ENCODE data around the gene ZNF473.
A peak's percentile ranks its signal among the peaks of the same experiment; 100 is the strongest.

Gene ZNF473

DNA sequence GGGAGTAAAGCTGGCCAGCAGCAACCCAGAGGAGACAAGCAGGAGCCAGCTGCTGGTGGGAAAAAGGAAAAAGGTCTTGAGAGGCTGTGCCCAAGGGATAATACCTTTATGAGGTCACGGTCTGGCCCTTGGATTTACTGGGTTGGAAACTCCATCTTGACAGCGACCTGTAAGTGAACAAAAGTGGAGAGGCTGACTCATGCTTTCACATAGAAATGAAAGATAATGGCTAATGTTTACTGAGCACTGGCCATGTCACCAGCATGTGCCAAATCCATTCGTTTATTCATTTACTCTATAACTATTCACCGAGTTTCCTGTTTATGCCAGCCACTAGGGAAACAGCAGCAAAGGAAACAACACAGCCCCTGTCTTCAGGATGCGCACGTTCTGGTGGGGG lies 5.3 kb upstream of the ZNF473 start:
- Histone ChIP-seq H3K4me3 (no peak overlapping the region), H3K27ac (no peak overlapping the region)
- TF ChIP-seq, protein P1, sequence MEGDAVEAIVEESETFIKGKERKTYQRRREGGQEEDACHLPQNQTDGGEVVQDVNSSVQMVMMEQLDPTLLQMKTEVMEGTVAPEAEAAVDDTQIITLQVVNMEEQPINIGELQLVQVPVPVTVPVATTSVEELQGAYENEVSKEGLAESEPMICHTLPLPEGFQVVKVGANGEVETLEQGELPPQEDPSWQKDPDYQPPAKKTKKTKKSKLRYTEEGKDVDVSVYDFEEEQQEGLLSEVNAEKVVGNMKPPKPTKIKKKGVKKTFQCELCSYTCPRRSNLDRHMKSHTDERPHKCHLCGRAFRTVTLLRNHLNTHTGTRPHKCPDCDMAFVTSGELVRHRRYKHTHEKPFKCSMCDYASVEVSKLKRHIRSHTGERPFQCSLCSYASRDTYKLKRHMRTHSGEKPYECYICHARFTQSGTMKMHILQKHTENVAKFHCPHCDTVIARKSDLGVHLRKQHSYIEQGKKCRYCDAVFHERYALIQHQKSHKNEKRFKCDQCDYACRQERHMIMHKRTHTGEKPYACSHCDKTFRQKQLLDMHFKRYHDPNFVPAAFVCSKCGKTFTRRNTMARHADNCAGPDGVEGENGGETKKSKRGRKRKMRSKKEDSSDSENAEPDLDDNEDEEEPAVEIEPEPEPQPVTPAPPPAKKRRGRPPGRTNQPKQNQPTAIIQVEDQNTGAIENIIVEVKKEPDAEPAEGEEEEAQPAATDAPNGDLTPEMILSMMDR (IDR thresholded peaks at IDR 0.05), result no peak
- DNase-seq (ENCODE audit: low spot score), result no peak

DNA sequence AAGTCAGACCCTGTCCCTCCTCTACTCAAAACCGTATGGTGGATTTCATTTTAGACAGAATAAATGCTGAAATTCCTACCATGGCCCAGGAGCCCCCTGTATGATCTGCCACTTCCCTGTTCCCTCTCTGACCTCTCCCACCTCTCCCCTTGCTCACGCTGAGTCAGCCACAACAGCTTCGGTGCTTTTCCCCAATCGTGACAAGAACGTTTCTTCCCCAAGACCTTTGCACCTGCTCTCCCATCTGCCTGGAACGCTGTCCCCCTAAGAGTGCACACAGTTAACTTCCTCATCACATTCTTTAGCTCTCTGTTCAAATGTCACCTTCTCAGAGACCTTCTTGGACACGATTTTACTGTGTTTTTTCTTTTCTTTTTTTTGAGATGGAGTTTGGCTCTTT lies 3.0 kb upstream of the ZNF473 start:
- Histone ChIP-seq H3K27ac (no peak overlapping the region), H3K4me3 (no peak overlapping the region)
- DNase-seq (ENCODE audit: low spot score), result no peak
- TF ChIP-seq, protein P1 (IDR thresholded peaks at IDR 0.05), result no peak

DNA sequence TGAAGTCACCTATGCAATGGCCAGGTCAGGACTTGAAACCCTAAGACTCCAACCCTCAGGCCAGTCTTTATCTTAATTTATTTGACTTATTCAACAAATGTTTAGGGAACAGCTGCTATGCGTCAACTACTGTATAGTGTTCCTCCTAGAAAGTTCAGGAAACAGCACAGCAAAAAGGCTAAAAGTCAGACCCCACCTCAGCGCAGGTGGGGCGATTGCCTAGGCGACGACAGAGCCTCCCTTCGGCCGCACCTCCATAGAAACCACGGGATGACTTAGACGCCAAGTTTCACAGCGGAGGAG lies 1.1 kb upstream of the ZNF473 start:
- Histone ChIP-seq H3K27ac (peak overlapping the region; percentile 93 to 96), H3K4me3 (peak overlapping the region; percentile 94)
- DNase-seq (ENCODE audit: low spot score), result no peak
- TF ChIP-seq, protein P1 (IDR thresholded peaks at IDR 0.05), result no peak

DNA sequence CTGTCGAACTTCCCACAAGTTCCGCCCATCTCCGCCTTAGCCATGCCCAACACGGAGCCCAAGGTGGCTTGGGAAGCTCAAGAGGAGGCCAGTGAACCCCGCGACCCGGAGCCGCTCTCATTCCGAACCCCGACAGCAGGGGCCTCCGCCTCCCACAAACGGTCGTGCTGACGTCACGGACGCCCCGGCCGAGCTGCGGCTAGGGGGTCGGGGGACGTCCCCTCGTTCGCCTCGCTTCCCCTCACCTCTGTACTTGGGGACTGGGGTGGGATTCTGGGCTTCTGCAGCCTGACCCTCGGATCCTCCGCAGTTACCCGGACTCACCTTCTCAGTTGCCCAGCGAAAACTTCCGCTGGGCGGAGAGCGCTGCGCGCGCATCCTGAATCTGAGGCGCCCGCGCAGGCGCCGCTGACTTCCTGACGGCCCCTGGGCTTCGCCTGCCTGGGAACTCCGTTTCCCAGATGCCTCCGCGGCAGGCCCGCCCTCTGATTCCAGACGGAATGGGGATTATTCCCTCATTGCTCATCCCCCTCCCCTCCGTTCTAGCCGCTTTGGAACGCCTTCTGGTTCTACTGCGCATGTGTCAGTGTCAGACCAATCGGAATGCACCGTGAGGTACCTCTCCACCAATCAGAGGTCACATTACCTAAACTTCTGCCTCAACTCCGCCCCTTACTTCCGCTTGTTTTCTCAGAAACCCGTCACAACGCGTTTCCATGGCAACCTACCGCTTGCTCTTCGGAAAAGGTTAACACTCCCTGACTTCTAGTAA lies 597 bp upstream of the ZNF473 start, which contains the start of gene VRK3:
VRK3 (minus strand) TSS at position 351 of the 772 bp plus-strand sequence. CDS start 9,210 bp downstream, outside the sequence.
- TF ChIP-seq, protein P1 (IDR thresholded peaks at IDR 0.05), result no peak
- H3K4me3 ChIP-seq, result peak within 1 kb of the TSS; percentile 94
- DNase-seq (ENCODE audit: low spot score), result peak; percentile 100
- H3K27ac ChIP-seq, result peak within 1 kb of the TSS; percentile 93 to 96

DNA sequence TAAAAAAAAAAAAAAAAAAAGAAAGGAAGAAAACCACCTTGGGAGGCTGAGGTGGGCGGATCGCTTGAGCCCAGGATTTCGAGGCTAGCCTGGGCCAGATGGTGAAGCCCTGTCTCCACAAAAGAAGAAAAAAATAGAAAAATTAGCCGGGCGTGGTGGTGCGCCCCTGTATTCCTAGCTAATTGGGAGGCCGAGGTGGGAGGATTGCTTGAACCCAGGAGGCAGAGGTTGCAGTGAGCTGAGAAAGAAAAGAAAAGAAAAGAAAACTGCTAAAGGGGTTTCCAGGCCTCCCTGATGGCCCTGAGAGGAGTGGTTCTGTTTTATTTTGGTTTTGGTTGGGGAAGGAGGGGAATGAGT lies 723 bp downstream of the ZNF473 start:
- no peak overlapping the region for H3K27ac ChIP-seq
- TF ChIP-seq, protein P1 (IDR thresholded peaks at IDR 0.05), result no peak
- DNase-seq (ENCODE audit: low spot score), result no peak
- H3K4me3 ChIP-seq, result peak overlapping the region; percentile 94

DNA sequence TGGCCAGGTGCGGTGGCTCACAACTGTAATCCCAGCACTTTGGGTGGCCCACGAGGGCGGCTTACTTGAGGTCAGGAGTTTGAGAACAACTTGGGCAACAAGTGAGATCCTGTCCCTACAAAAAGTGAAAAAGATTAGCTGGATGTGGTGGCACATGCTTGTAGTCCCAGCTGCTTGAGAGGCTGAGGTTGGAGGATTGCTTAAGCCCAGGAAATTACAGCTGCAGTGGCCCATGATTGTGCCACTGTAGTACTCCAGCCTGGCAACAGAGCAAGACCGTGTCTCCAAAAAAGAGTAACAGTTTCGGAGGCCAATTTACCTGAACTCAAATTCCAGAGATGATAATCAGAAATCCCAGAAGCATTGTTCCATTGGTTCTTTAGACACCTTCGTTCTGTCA lies 4.4 kb downstream of the ZNF473 start:
- H3K4me3 ChIP-seq, result no peak overlapping the region
- H3K27ac ChIP-seq, result no peak overlapping the region
- TF ChIP-seq, protein P1 (IDR thresholded peaks at IDR 0.05), result no peak
- DNase-seq (ENCODE audit: low spot score), result no peak

DNA sequence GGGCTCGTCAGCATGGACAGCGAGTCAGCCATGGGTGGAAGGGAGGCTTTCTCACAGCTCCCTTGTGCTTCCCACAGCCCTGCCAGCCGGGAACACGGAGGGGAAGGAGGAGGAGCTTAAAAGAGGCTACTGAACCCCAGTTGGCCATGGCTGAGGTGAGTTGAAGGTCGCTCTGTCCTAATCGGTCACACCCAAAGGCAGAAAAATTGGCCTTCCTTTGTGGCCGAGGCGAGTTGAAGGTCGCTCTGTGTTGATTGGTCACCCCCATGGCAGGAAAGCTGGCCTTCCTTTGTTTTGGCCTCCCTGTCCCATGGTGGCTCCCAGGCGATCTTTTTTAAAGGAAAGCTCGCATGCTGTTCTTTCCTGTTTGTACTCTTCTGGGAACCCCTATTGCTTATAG lies 5.1 kb downstream of the ZNF473 start:
- Histone ChIP-seq H3K27ac (no peak overlapping the region), H3K4me3 (no peak overlapping the region)
- no peak for DNase-seq (ENCODE audit: low spot score)
- TF ChIP-seq, protein P1 (IDR thresholded peaks at IDR 0.05), result no peak
